MM.1S (cell line): ENCODE measurements around the gene GCSAM.

ENCODE experiments used
- CTCF ChIP-seq: fragments of 300-600 bp; sonication (generic); IDR thresholded peaks from 2 replicates; pipeline ENCODE4 v1.5.1; 2016; ENCODE audit warnings: antibody characterized with exemption, low read length, mixed read lengths
- EZH2 ChIP-seq: fragments of 300-600 bp; sonication (generic); optimal IDR thresholded peaks from 2 replicates; pipeline ENCODE3; 2017; ENCODE audit warnings: low read depth, mild to moderate bottlenecking, antibody characterized with exemption, low read length, mixed read lengths

- no peak for TF ChIP-seq EZH2
- no peak for TF ChIP-seq CTCF
Measured at GRCh38 chr3:112143689-112144088, 10.6 kb upstream of the GCSAM start.
